PFSK-1 (cell line): Measurements from ENCODE around the gene RETSAT.

Source experiments
- FOXP2 ChIP-seq: optimal IDR thresholded peaks from 2 replicates; pipeline ENCODE3; 2011; ENCODE audit warnings: borderline replicate concordance, control low read depth, inconsistent platforms; ENCODE audit not compliant: insufficient read depth; ENCODE audit errors: extremely low read length, extremely low read depth
- POLR2AphosphoS5 ChIP-seq: IDR thresholded peaks from 2 replicates; pipeline ENCODE4 v1.6.1; 2012; ENCODE audit warnings: low read depth, mild to moderate bottlenecking, control low read depth, low read length, moderate library complexity
- REST ChIP-seq, 2 experiments: IDR thresholded peaks; 2 replicates each; pipeline versions ENCODE4 v1.6.1 to v1.8.0; 2011 to 2012; ENCODE audit warnings: low read depth in 2 of 2, low read length in 2 of 2, control low read depth in 1 of 2, inconsistent platforms in 1 of 2, mild to moderate bottlenecking in 1 of 2, moderate library complexity in 1 of 2; ENCODE audit not compliant: insufficient read depth in 1 of 2
- SIN3A ChIP-seq: IDR thresholded peaks from 2 replicates; pipeline ENCODE4 v1.6.1; 2012; ENCODE audit warnings: mild to moderate bottlenecking, low read length, moderate library complexity, borderline replicate concordance; ENCODE audit not compliant: insufficient read depth
- TAF1 ChIP-seq: IDR thresholded peaks from 2 replicates; pipeline ENCODE4 v1.6.1; 2012; ENCODE audit warnings: low read length, control low read depth, borderline replicate concordance; ENCODE audit not compliant: insufficient read depth

Gene RETSAT

GRCh38 chr2:85347599-85347998 lies 6.7 kb downstream of the RETSAT start:
- TF ChIP-seq FOXP2 = no peak
- no peak for TF ChIP-seq REST (IDR thresholded peaks at IDR 0.05; ENCODE audit: insufficient read depth in 1 of 2, low read depth in 2 of 2, low read length in 2 of 2)
- no peak for TF ChIP-seq POLR2AphosphoS5
- no peak for TF ChIP-seq SIN3A
- TF ChIP-seq TAF1 = no peak

GRCh38 chr2:85344356-85344954 lies 9.9 kb downstream of the RETSAT start:
- TF ChIP-seq TAF1 (no peak), SIN3A (no peak), FOXP2 (no peak), REST (IDR thresholded peaks at IDR 0.05; ENCODE audit: insufficient read depth in 1 of 2, low read depth in 2 of 2, low read length in 2 of 2) (no peak)

GRCh38 chr2:85342156-85342555 lies 12.2 kb downstream of the RETSAT start:
- TF ChIP-seq TAF1 (no peak), FOXP2 (no peak), POLR2AphosphoS5 (no peak), REST (IDR thresholded peaks at IDR 0.05; ENCODE audit: insufficient read depth in 1 of 2, low read depth in 2 of 2, low read length in 2 of 2) (no peak), SIN3A (no peak)

- TF ChIP-seq REST (IDR thresholded peaks at IDR 0.05; ENCODE audit: insufficient read depth in 1 of 2, low read depth in 2 of 2, low read length in 2 of 2) = no peak
- TF ChIP-seq POLR2AphosphoS5 = no peak
- TF ChIP-seq TAF1 = no peak
- no peak for TF ChIP-seq FOXP2
- no peak for TF ChIP-seq SIN3A
These were observed 12.9 kb downstream of the RETSAT start for GRCh38 chr2:85341269-85342029.
